GM23248 (cell line): ENCODE results near the gene CCNJL. TPM values are rescaled to one million over a fixed set of nuclear protein-coding genes. Genes with fewer than 3 reads are reported as not detected.

Experiments
- DNase-seq: peaks from one replicate; pipeline ENCODE4 v3.0.0-alpha.2; 2015
- H2AFZ ChIP-seq: fragments of 200-600 bp; sonication (generic); 2 replicates; pipeline ENCODE4 v1.6.1; 2016; ENCODE audit warnings: antibody characterized with exemption
- H3F3A ChIP-seq: fragments of 200-600 bp; sonication (generic); 2 replicates; pipeline ENCODE4 v1.6.1; 2016; ENCODE audit warnings: mild to moderate bottlenecking, antibody characterized with exemption, mixed run types; ENCODE audit not compliant: insufficient read depth
- H3K27ac ChIP-seq: fragments of 200-600 bp; sonication (generic); 2 replicates; pipeline ENCODE4 v1.5.1; 2016; ENCODE audit warnings: mild to moderate bottlenecking
- H3K27me3 ChIP-seq: fragments of 200-600 bp; sonication (generic); replicated peaks from 2 replicates; pipeline ENCODE4 v1.6.1; 2016; ENCODE audit warnings: mild to moderate bottlenecking; ENCODE audit not compliant: insufficient read depth
- H3K36me3 ChIP-seq: fragments of 200-600 bp; sonication (generic); 2 replicates; pipeline ENCODE4 v1.6.1; 2016; ENCODE audit warnings: low read depth, mild to moderate bottlenecking
- H3K4me1 ChIP-seq: fragments of 200-600 bp; sonication (generic); 2 replicates; pipeline ENCODE4 v1.6.1; 2016; ENCODE audit warnings: mild to moderate bottlenecking; ENCODE audit not compliant: insufficient read depth
- H3K4me2 ChIP-seq: fragments of 200-600 bp; sonication (generic); one replicate; pipeline ENCODE4 v1.6.1; 2016; ENCODE audit warnings: mild to moderate bottlenecking; ENCODE audit not compliant: unreplicated experiment
- H3K4me3 ChIP-seq: fragments of 200-600 bp; sonication (generic); 2 replicates; pipeline ENCODE4 v1.5.1; 2016; ENCODE audit warnings: mild to moderate bottlenecking
- H3K79me2 ChIP-seq: fragments of 200-600 bp; sonication (generic); 2 replicates; pipeline ENCODE4 v1.6.1; 2016; ENCODE audit warnings: mild to moderate bottlenecking; ENCODE audit not compliant: insufficient read depth
- H3K9ac ChIP-seq: fragments of 200-600 bp; sonication (generic); 2 replicates; pipeline ENCODE4 v1.6.1; 2016; ENCODE audit warnings: mild to moderate bottlenecking
- H3K9me2 ChIP-seq: fragments of 200-600 bp; sonication (generic); 2 replicates; pipeline ENCODE4 v1.6.1; 2016; ENCODE audit warnings: mixed run types, mild to moderate bottlenecking, moderate library complexity; ENCODE audit not compliant: insufficient read depth
- H3K9me3 ChIP-seq: fragments of 200-600 bp; sonication (generic); one replicate; pipeline ENCODE4 v1.6.1; 2017; ENCODE audit warnings: low read depth
- H4K20me1 ChIP-seq: fragments of 200-600 bp; sonication (generic); 2 replicates; pipeline ENCODE4 v1.6.0; 2016; ENCODE audit not compliant: insufficient read depth
- EZH2 ChIP-seq: fragments of 200-600 bp; sonication (generic); IDR thresholded peaks from 2 replicates; pipeline ENCODE4 v1.6.1; 2018; ENCODE audit warnings: antibody characterized with exemption, mild to moderate bottlenecking; ENCODE audit not compliant: insufficient read depth, poor library complexity, severe bottlenecking
- EZH2phosphoT487 ChIP-seq: fragments of 200-600 bp; sonication (generic); IDR thresholded peaks from 2 replicates; pipeline ENCODE4 v1.6.1; 2018; ENCODE audit warnings: antibody characterized with exemption, moderate library complexity, mild to moderate bottlenecking, low read depth; ENCODE audit not compliant: insufficient read depth
- WGBS, 2 experiments: methylation state at CpG; one replicate each; pipeline ENCODE4 v1.1.6; 2015 to 2017; ENCODE audit warnings: low lambda C conversion rate in 2 of 2, low coverage in 1 of 2; ENCODE audit errors: missing lambda C conversion rate in 2 of 2; 5-methylcytosine and 5-hydroxymethylcytosine counted together
- in situ Hi-C: fragments of 300-500 bp; cut with MboI; formaldehyde crosslinking; loops from 2 replicates; pipeline ENCODE4 v1.15.0; 2020
- polyA plus RNA-seq: library from polyadenylated mRNA; unstranded; fragments of >200 nt; fragmentation: Nextera tagmentation; extraction: Ambion mirVana; gene quantifications from 2 replicates; pipeline ENCODE4 v1.2.1, GENCODE V29; 2016
- total RNA-seq: library from RNA; depleted of rRNA; stranded (reverse); fragments of >200 nt; shearing (Covaris generic); gene quantifications from 2 replicates; pipeline ENCODE4 v1.2.3, GENCODE V29; 2014

The CCNJL gene
- total and polyA plus RNA-seq, 2 experiments from 2014 or later: 0.43 TPM; not detected in 1

GRCh38 chr5:160359242-160359641, 46.9 kb upstream of the CCNJL start:
- H3K36me3 ChIP-seq: no peaks in the 10 kb centered on the region
- H3K4me2 ChIP-seq: no peak overlapping the region
- no peak overlapping the region for H3K4me3 ChIP-seq
- H3K9me2 ChIP-seq: no peaks in the 10 kb centered on the region
- H3K9me3 ChIP-seq: no peaks in the 10 kb centered on the region
- DNase-seq: no peak
- no peaks in the 10 kb centered on the region for H3K4me1 ChIP-seq
- H3F3A ChIP-seq: no peaks in the 10 kb centered on the region
- H4K20me1 ChIP-seq: no peaks in the 10 kb centered on the region
- no peak overlapping the region for H3K9ac ChIP-seq
- no peak overlapping the region for H3K27ac ChIP-seq
- TF ChIP-seq EZH2phosphoT487: no peak
- no peak for TF ChIP-seq EZH2
- in situ Hi-C loops: no loop called here
- H3K79me2 ChIP-seq: no peaks in the 10 kb centered on the region
- no peak overlapping the region for H2AFZ ChIP-seq
- H3K27me3 ChIP-seq: no peaks in the 10 kb centered on the region
- 3 to 6% methylated on average over 1 of the region's 1 CpG for whole genome bisulfite sequencing, 2 experiments

GRCh38 chr5:160357861-160358411, 45.6 kb upstream of the CCNJL start:
- Histone ChIP-seq H3K4me1 (no peaks in the 10 kb centered on the region), H3K4me2 (no peak overlapping the region), H3K27me3 (no peaks in the 10 kb centered on the region), H3F3A (no peaks in the 10 kb centered on the region), H3K27ac (no peak overlapping the region), H3K79me2 (no peaks in the 10 kb centered on the region), H3K9me2 (no peaks in the 10 kb centered on the region), H2AFZ (peak overlapping the region; percentile 45; the same call in 1 of the 2 replicates), H3K4me3 (no peak overlapping the region), H4K20me1 (no peaks in the 10 kb centered on the region), H3K36me3 (no peaks in the 10 kb centered on the region), H3K9me3 (no peaks in the 10 kb centered on the region), H3K9ac (no peak overlapping the region)
- in situ Hi-C loops: no loop called here
- no peak for TF ChIP-seq EZH2phosphoT487
- TF ChIP-seq EZH2: no peak
- peak; percentile 6 for DNase-seq
- WGBS, 2 experiments: 29 to 31% methylated on average over 5 to 7 of the region's 7 CpGs

- H3K36me3 ChIP-seq: no peaks in the 10 kb centered on the region
- H3K9me3 ChIP-seq: no peaks in the 10 kb centered on the region
- in situ Hi-C loops: no loop called here
- no peak overlapping the region for H3K9ac ChIP-seq
- H3K27ac ChIP-seq: no peak overlapping the region
- H3K9me2 ChIP-seq: no peaks in the 10 kb centered on the region
- no peaks in the 10 kb centered on the region for H4K20me1 ChIP-seq
- H3K4me2 ChIP-seq: no peak overlapping the region
- TF ChIP-seq EZH2phosphoT487: no peak
- no peak for TF ChIP-seq EZH2
- no peak overlapping the region for H3K4me3 ChIP-seq
- H3K79me2 ChIP-seq: no peaks in the 10 kb centered on the region
- no peaks in the 10 kb centered on the region for H3K27me3 ChIP-seq
- no peaks in the 10 kb centered on the region for H3K4me1 ChIP-seq
- WGBS, 2 experiments: 57 to 58% methylated on average over 7 of the region's 7 CpGs
- no peaks in the 10 kb centered on the region for H3F3A ChIP-seq
- peak overlapping the region; percentile 45; the same call in 1 of the 2 replicates for H2AFZ ChIP-seq
- DNase-seq: no peak
Observed at GRCh38 chr5:160357394-160357793, 45.0 kb upstream of the CCNJL start.

- Histone ChIP-seq H3K9ac (no peak overlapping the region), H3K9me3 (no peaks in the 10 kb centered on the region), H3K36me3 (no peaks in the 10 kb centered on the region), H2AFZ (no peak overlapping the region), H4K20me1 (no peaks in the 10 kb centered on the region), H3K27me3 (no peaks in the 10 kb centered on the region), H3K79me2 (no peaks in the 10 kb centered on the region), H3F3A (no peaks in the 10 kb centered on the region), H3K4me3 (no peak overlapping the region), H3K27ac (no peak overlapping the region), H3K4me2 (no peak overlapping the region), H3K9me2 (no peaks in the 10 kb centered on the region), H3K4me1 (no peaks in the 10 kb centered on the region)
- in situ Hi-C loops: no loop called here
- no peak for DNase-seq
- TF ChIP-seq EZH2phosphoT487: no peak
- TF ChIP-seq EZH2: no peak
- WGBS, 2 experiments: 64 to 65% methylated on average over 7 of the region's 7 CpGs
Observed at GRCh38 chr5:160356550-160357347, 44.4 kb upstream of the CCNJL start.
